ENCODE data around the gene OR6M1.

OR6M1 gene

DNA sequence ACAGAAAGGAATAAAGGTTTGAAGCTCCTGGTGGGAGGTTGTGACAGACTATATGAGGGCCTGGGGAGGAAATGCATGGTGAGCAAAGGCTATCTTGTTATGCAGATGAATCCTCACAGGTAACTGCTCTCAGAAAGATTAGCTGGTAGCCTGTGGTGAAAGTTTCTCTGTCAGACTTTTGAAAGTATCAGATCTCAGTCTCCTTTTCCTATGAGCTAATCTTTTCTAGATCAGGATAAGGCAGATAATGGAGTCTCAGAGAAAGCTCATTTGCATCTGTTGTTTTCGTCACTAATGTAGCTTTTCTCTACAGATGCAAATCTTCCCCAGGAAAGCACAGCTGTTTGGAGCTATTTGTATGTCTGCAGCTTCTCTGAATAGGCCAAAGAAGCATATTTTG lies 30.9 kb downstream of the OR6M1 start:
- DNase-seq: no peak

DNA sequence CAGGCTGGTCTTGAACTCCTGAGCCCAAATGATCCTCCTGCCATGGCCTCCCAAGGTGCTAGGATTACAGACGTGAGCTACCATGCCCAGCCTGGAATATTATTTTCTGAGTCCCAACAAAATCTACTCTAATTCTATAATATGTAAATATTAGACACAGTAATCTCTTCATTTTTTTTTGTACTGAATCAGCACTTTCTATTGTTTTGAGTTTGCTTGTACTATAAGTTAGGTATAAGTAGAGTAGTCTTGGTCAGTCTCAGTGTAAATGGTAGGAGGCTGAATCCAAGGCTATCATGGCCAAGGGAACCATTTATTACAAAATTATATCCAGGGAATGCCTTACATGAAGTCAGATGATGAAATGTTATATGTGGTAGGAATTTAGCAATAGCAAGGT lies 32.2 kb downstream of the OR6M1 start:
- no peak for DNase-seq

- DNase-seq: no peak
Measured at GRCh38 chr11:123773026-123773425, 33.1 kb downstream of the OR6M1 start.

DNA sequence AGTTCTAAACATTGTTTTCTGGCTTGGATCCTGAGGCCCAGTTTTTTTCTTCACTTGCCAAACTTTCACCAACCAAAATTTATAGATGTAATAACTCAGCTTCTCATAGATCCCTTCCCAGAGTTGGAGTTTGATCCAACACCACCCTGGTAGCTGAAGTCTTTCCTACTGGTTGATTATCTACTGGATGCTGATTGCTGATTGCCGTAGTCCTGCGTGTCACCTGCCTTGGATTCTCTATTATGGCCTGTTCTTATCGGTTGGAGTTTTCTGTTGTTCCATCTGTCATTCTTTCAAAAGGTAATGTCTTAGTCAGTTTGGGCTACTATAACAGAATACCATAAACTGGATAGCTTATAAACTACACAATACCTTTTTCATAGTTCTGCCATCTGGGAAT lies 34.5 kb downstream of the OR6M1 start:
- DNase-seq: no peak

GRCh38 chr11:123770712-123771111 lies 35.4 kb downstream of the OR6M1 start:
- DNase-seq: no peak

- no peak for DNase-seq
Measured at GRCh38 chr11:123765601-123766000, 40.5 kb downstream of the OR6M1 start.

DNA sequence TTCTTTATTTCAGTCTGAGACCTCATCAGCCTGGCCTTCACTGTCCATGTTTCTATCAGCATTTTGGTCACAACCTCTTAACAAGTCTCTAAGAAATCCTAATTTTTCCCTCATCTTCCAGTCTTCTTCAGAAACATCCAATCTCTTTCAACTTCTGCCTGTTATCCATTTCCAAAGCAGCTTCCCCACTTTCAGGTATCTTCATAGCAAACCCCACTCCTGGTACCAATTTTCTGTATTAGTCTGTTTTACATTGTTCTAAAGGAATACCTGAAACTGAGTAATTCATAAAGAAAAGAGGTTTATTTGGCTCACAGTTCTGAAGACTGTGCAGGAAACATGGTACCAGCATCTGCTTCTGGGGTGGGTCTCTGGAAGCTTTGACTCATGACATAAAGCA lies 43.7 kb downstream of the OR6M1 start:
- no peak for DNase-seq

- DNase-seq: no peak
Measured at GRCh38 chr11:123760894-123761293, 45.3 kb downstream of the OR6M1 start.

DNA sequence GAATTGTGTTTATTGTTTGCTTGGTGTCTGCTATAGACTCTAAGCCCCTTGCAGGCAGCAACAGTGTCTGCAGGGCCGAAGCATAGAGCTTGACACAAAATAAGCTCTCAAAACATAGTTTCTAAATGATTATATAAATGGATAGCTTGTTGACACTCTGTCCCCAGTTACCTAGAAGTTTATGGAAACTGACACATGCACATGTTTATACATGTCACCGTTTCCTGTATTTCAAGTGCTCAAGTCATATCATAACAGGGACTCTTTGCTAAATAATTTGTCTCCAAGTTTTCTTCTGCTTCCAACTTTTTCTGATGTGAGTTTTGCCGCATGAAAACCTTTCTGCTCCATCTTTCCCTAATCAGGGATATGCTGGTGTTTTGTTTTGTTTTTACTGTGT lies 48.2 kb downstream of the OR6M1 start:
- no peak for DNase-seq

- DNase-seq: no peak
Measured at GRCh38 chr11:123755813-123756212, 50.3 kb downstream of the OR6M1 start.
